Hepatocyte (in vitro differentiated cells): ENCODE measurements around the gene IRX3. TPM values are rescaled to one million over a fixed set of nuclear protein-coding genes. Genes with fewer than 3 reads are reported as not detected.

Experiments
- DNase-seq: peaks from one replicate; pipeline ENCODE4 v3.0.0-alpha.2; 2016; ENCODE audit warnings: low spot score
- H2AFZ ChIP-seq: fragments of 200-600 bp; sonication (generic); 2 replicates; pipeline ENCODE4 v1.6.0; 2016; ENCODE audit warnings: antibody characterized with exemption, mild to moderate bottlenecking
- H3K27ac ChIP-seq: fragments of 200-600 bp; sonication (generic); 2 replicates; pipeline ENCODE4 v1.5.1; 2016; ENCODE audit warnings: mild to moderate bottlenecking
- H3K27me3 ChIP-seq: fragments of 200-600 bp; sonication (generic); 2 replicates; pipeline ENCODE4 v1.6.1; 2016
- H3K36me3 ChIP-seq: fragments of 200-600 bp; sonication (generic); replicated peaks from 2 replicates; pipeline ENCODE4 v1.5.1; 2016; ENCODE audit warnings: low read depth; ENCODE audit not compliant: insufficient read depth
- H3K4me1 ChIP-seq: fragments of 200-600 bp; sonication (generic); 2 replicates; pipeline ENCODE4 v1.5.1; 2016; ENCODE audit warnings: mild to moderate bottlenecking, moderate library complexity; ENCODE audit not compliant: insufficient read depth
- H3K4me2 ChIP-seq: fragments of 200-600 bp; sonication (generic); 2 replicates; pipeline ENCODE4 v1.6.0; 2016
- H3K4me3 ChIP-seq: fragments of 200-600 bp; sonication (generic); 2 replicates; pipeline ENCODE4 v1.5.1; 2016; ENCODE audit warnings: mild to moderate bottlenecking
- H3K79me2 ChIP-seq: fragments of 200-600 bp; sonication (generic); 2 replicates; pipeline ENCODE4 v1.6.0; 2017; ENCODE audit warnings: mild to moderate bottlenecking
- H3K9me2 ChIP-seq: fragments of 200-600 bp; sonication (generic); replicated peaks from 2 replicates; pipeline ENCODE4 v1.6.0; 2017; ENCODE audit warnings: mild to moderate bottlenecking; ENCODE audit not compliant: insufficient read depth
- H3K9me3 ChIP-seq: fragments of 200-600 bp; sonication (generic); 2 replicates; pipeline ENCODE4 v1.5.1; 2016; ENCODE audit warnings: low read depth, mild to moderate bottlenecking
- H4K20me1 ChIP-seq: fragments of 200-600 bp; sonication (generic); 2 replicates; pipeline ENCODE4 v1.6.0; 2016; ENCODE audit warnings: mild to moderate bottlenecking; ENCODE audit not compliant: insufficient read depth, poor library complexity, severe bottlenecking
- CTCF ChIP-seq: fragments of 200-600 bp; sonication (generic); IDR thresholded peaks from 2 replicates; pipeline ENCODE4 v1.5.1; 2016; ENCODE audit warnings: antibody characterized with exemption, mild to moderate bottlenecking; ENCODE audit not compliant: poor library complexity
- EZH2 ChIP-seq: fragments of 200-600 bp; sonication (generic); IDR thresholded peaks from 2 replicates; pipeline ENCODE4 v1.6.1; 2016; ENCODE audit warnings: antibody characterized with exemption, mild to moderate bottlenecking, borderline replicate concordance
- EZH2phosphoT487 ChIP-seq: fragments of 200-600 bp; sonication (generic); IDR thresholded peaks from one replicate; pipeline ENCODE4 v1.6.1; 2018; ENCODE audit warnings: antibody characterized with exemption, mild to moderate bottlenecking, low read depth, moderate library complexity; ENCODE audit not compliant: unreplicated experiment, severe bottlenecking
- WGBS: methylation state at CpG from one replicate; pipeline ENCODE4 v1.1.6; 2016; ENCODE audit warnings: low lambda C conversion rate; ENCODE audit errors: missing lambda C conversion rate; 5-methylcytosine and 5-hydroxymethylcytosine counted together
- polyA plus RNA-seq: library from polyadenylated mRNA; unstranded; fragments of >200 nt; fragmentation: Nextera tagmentation; extraction: Ambion mirVana; gene quantifications from 2 replicates; pipeline ENCODE4 v1.2.1, GENCODE V29; 2016
- total RNA-seq: library from RNA; depleted of rRNA; stranded (reverse); fragments of >200 nt; gene quantifications from 2 replicates; pipeline ENCODE4 v1.2.3, GENCODE V29; 2014

IRX3 gene
- total and polyA plus RNA-seq, 2 experiments from 2014 or later, result 1.8 to 4.4 TPM

- H3K4me3 ChIP-seq, result no peak overlapping the region
- H3K36me3 ChIP-seq, result no peaks in the 10 kb centered on the region
- no peaks in the 10 kb centered on the region for H3K27me3 ChIP-seq
- WGBS, result 42% methylated on average over 8 of the region's 8 CpGs
- TF ChIP-seq CTCF, result no peak
- no peak for TF ChIP-seq EZH2
- no peak for TF ChIP-seq EZH2phosphoT487
- H3K79me2 ChIP-seq, result no peaks in the 10 kb centered on the region
- H3K9me3 ChIP-seq, result no peaks in the 10 kb centered on the region
- no peak overlapping the region for H3K4me2 ChIP-seq
- no peaks in the 10 kb centered on the region for H4K20me1 ChIP-seq
- no peak overlapping the region for H3K27ac ChIP-seq
- H3K4me1 ChIP-seq, result no peaks in the 10 kb centered on the region
- no peak overlapping the region for H2AFZ ChIP-seq
- no peak for DNase-seq
- H3K9me2 ChIP-seq, result no peaks in the 10 kb centered on the region
Measured at GRCh38 chr16:54239456-54239855, 47.1 kb downstream of the IRX3 start.

GRCh38 chr16:54236773-54237172, 49.8 kb downstream of the IRX3 start:
- Histone ChIP-seq H2AFZ (no peak overlapping the region), H3K27me3 (no peaks in the 10 kb centered on the region), H3K79me2 (no peaks in the 10 kb centered on the region), H3K9me3 (no peaks in the 10 kb centered on the region), H3K27ac (no peak overlapping the region), H3K4me1 (no peaks in the 10 kb centered on the region), H3K4me3 (no peak overlapping the region), H3K36me3 (no peaks in the 10 kb centered on the region), H3K4me2 (no peak overlapping the region), H3K9me2 (no peaks in the 10 kb centered on the region), H4K20me1 (no peaks in the 10 kb centered on the region)
- WGBS, result 58% methylated on average over 2 of the region's 2 CpGs
- DNase-seq, result no peak
- TF ChIP-seq CTCF (no peak), EZH2 (no peak), EZH2phosphoT487 (no peak)

GRCh38 chr16:54233615-54234014, 53.0 kb downstream of the IRX3 start:
- no peak overlapping the region for H3K4me2 ChIP-seq
- H3K9me2 ChIP-seq, result no peaks in the 10 kb centered on the region
- no peak overlapping the region for H2AFZ ChIP-seq
- no peaks in the 10 kb centered on the region for H4K20me1 ChIP-seq
- no peak overlapping the region for H3K27ac ChIP-seq
- 35% methylated on average over 4 of the region's 4 CpGs for WGBS
- H3K27me3 ChIP-seq, result no peaks in the 10 kb centered on the region
- H3K9me3 ChIP-seq, result no peaks in the 10 kb centered on the region
- DNase-seq, result no peak
- TF ChIP-seq EZH2 (no peak), CTCF (no peak), EZH2phosphoT487 (no peak)
- no peaks in the 10 kb centered on the region for H3K36me3 ChIP-seq
- no peak overlapping the region for H3K4me3 ChIP-seq
- H3K4me1 ChIP-seq, result no peaks in the 10 kb centered on the region
- H3K79me2 ChIP-seq, result no peaks in the 10 kb centered on the region
